Tibial artery (tissue), 4 donors: ENCODE data around the gene MT1A.

ENCODE experiments used
- DNase-seq, 2 donors: peaks; one replicate each; pipeline ENCODE4 v3.0.0-alpha.2; 2019
- H3K27ac ChIP-seq, 2 donors: fragments of 200-600 bp; sonication (generic) in 1 of 2; 1 replicate in 1 of 2; 2 replicates in 1 of 2; pipeline ENCODE4 v1.5.1; 2018 to 2019; ENCODE audit warnings: mild to moderate bottlenecking in 1 of 2
- H3K27me3 ChIP-seq, 2 donors: fragments of 200-600 bp; sonication (generic) in 1 of 2; one replicate each; pipeline versions ENCODE4 v1.5.1 to v1.6.0; 2016 to 2019
- H3K36me3 ChIP-seq, 3 donors: fragments of 200-600 bp; sonication (generic) in 2 of 3; one replicate each; pipeline ENCODE4 v1.5.1; 2016 to 2019; ENCODE audit warnings: mild to moderate bottlenecking in 2 of 3
- H3K4me1 ChIP-seq, 4 donors: fragments of 200-600 bp; sonication (generic) in 2 of 4; 1 replicate in 3 of 4; 2 replicates in 1 of 4; pipeline ENCODE4 v1.5.1; 2016 to 2019
- H3K4me3 ChIP-seq, 2 donors: fragments of 200-600 bp; sonication (generic) in 1 of 2; 1 replicate in 1 of 2; 2 replicates in 1 of 2; pipeline ENCODE4 v1.5.1; 2018 to 2019; ENCODE audit warnings: mild to moderate bottlenecking in 2 of 2
- H3K9me3 ChIP-seq, 3 donors: fragments of 200-600 bp; sonication (generic) in 1 of 3; one replicate each; pipeline ENCODE4 v1.5.1; 2016 to 2019
- intact Hi-C: fragments of 100-400 bp; cut with DNase I; formaldehyde crosslinking; loops from one replicate; pipeline ENCODE4 v1.15.0; 2023; ENCODE audit warnings: low total_unique reads
- TF ChIP-seq, protein P1 (sequence below), 2 experiments: fragments of 200-600 bp in 1 of 2; fragments of 450-650 bp in 1 of 2; IDR thresholded peaks; one replicate each; pipeline ENCODE4 v1.5.1; 2017 to 2019; ENCODE audit warnings: antibody characterized with exemption in 2 of 2, mild to moderate bottlenecking in 1 of 2, moderate library complexity in 1 of 2

Gene MT1A

DNA sequence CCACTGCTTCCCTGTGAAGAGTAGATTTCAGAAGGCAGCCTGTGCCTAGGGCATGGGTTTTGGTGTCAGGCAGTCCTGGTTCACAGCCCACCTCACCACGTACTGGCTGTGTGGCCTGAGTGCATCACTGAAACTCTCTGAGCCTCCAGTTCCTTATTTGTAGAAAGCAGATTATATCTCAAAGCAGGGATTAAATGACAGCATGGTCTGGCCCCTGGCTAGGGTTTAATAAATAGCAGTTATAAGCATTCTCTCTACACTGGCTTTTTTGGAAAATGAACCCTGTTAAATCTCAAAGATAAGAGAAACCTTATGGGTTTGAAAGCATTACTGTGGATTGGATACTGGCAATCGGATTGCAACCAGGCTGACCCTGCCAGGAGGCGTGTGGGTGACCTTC lies 8.9 kb upstream of the MT1A start:
- Histone ChIP-seq H3K9me3 (no peaks in the 10 kb centered on the region), H3K27ac (peak overlapping the region; percentile 50 to 99), H3K27me3 (no peaks in the 10 kb centered on the region), H3K36me3 (no peaks in the 10 kb centered on the region), H3K4me3 (no peak overlapping the region), H3K4me1 (peaks cover 0 to 46% (median 12%) of the 10 kb centered on the region in 4 donors)
- DNase-seq: no peak
- TF ChIP-seq, protein P1, sequence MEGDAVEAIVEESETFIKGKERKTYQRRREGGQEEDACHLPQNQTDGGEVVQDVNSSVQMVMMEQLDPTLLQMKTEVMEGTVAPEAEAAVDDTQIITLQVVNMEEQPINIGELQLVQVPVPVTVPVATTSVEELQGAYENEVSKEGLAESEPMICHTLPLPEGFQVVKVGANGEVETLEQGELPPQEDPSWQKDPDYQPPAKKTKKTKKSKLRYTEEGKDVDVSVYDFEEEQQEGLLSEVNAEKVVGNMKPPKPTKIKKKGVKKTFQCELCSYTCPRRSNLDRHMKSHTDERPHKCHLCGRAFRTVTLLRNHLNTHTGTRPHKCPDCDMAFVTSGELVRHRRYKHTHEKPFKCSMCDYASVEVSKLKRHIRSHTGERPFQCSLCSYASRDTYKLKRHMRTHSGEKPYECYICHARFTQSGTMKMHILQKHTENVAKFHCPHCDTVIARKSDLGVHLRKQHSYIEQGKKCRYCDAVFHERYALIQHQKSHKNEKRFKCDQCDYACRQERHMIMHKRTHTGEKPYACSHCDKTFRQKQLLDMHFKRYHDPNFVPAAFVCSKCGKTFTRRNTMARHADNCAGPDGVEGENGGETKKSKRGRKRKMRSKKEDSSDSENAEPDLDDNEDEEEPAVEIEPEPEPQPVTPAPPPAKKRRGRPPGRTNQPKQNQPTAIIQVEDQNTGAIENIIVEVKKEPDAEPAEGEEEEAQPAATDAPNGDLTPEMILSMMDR (IDR thresholded peaks at IDR 0.05): no peak
- intact Hi-C loops: no loop called here

DNA sequence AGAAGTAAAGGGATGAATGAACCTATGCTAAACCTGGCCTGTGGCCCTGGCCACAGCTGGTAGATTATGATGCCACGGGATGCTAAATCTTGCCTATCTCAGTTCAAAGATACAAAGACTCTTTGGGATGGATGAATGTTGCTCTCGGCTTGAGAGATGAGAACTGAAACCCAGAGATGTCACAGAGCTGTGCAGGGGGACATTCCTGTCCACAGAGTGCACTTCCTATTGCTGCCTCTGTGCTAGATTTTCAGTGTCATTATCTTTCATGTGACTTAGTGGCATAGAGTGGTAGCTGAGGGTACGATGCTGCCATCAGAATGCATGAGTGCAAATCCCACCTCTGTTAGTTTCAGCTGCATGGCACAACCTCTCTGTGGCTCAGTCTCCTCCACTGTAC lies 8.3 kb upstream of the MT1A start:
- Histone ChIP-seq H3K4me1 (peaks cover 0 to 46% (median 13%) of the 10 kb centered on the region in 4 donors), H3K4me3 (no peak overlapping the region), H3K9me3 (no peaks in the 10 kb centered on the region), H3K36me3 (no peaks in the 10 kb centered on the region), H3K27me3 (no peaks in the 10 kb centered on the region), H3K27ac (peak overlapping the region in 1 of 2 donors; percentile 99)
- intact Hi-C loops: no loop called here
- DNase-seq: no peak
- TF ChIP-seq, protein P1 (IDR thresholded peaks at IDR 0.05): no peak

DNA sequence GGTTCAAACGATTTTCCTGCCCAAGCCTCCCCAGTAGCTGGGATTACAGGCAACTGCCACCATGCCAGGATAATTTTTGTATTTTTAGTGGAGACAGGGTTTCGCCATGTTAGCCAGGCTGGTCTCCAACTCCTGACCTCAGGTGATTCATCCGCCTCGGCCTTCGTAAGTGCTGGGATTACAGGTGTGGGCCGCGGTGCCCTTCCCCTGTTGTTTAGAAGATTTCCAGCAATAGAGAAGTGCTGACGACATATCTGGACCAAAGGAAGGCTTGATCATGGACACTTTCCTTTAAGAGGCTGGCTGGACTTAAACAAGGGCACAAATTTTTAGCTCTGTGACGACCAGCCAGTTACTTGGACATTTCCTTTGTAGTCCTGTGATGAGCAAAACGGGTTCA lies 7.3 kb upstream of the MT1A start:
- DNase-seq: no peak
- Histone ChIP-seq H3K4me1 (peaks cover 0 to 53% (median 18%) of the 10 kb centered on the region in 4 donors), H3K9me3 (no peaks in the 10 kb centered on the region), H3K36me3 (no peaks in the 10 kb centered on the region), H3K27ac (peak overlapping the region; percentile 77 to 95), H3K4me3 (peak overlapping the region in 1 of 2 donors; percentile 67), H3K27me3 (no peaks in the 10 kb centered on the region)
- TF ChIP-seq, protein P1 (IDR thresholded peaks at IDR 0.05): no peak
- intact Hi-C loops: no loop called here

DNA sequence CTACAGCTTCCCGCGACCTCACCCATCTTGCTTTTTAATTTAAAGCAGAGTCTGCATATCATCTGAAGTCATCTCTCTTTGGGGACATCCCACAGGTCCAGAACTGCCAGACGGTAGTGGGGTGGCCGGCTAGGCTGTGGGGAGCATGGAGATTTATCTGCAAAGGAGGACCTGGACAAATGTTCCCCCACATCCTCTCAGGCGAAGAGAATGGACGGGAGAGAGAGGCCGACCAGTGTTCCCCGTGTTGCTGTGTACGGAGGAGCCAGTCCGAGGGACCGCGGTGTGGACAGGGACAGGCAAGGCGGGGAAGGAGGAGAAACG lies 6.7 kb upstream of the MT1A start:
- Histone ChIP-seq H3K4me1 (peaks cover 0 to 53% (median 18%) of the 10 kb centered on the region in 4 donors), H3K36me3 (no peaks in the 10 kb centered on the region), H3K27ac (peak overlapping the region; percentile 77 to 95), H3K27me3 (no peaks in the 10 kb centered on the region), H3K9me3 (no peaks in the 10 kb centered on the region), H3K4me3 (peak overlapping the region; percentile 64 to 67)
- DNase-seq: no peak
- intact Hi-C loops: no loop called here
- TF ChIP-seq, protein P1 (IDR thresholded peaks at IDR 0.05): no peak

DNA sequence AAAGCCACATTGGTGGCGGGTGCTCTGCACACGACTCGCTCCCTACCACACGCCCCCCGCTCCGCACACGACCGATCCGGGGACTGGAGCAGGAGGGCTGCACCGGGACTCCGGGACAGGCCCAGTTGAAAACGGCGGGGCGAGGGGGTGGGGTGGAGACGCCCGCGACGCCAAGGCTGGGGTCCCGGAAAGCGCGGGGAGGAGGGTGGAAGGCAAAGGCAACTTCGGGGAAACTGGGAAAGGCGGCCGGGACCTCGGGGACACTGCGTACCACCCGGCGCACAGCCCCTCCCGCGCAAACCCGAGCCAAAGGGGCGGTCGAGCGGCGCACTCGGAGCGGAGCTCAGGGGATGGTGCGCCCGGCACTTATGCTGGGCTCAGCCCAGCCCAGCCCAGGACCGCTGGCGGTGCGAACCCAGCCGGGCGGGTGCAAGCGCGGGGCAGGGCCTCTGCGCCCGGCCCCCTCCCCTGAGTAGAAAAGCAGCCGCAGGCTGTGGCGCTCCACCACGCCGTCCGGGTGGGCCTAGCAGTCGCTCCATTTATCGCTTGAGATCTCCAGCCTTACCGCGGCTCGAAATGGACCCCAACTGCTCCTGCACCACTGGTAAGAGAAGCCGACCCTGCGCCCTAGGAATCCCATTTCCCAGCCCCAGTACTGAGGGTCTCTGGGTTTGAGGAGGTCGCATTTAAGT lies 6.2 kb upstream of the MT1A start, which contains the start of gene MT1M:
Gene MT1M (plus strand): TSS at position 504 of the 692 bp plus-strand sequence. CDS start 73 bp downstream, at position 577.
- DNase-seq: peak; percentile 73 to 91
- H3K4me1 ChIP-seq: peaks cover 0 to 53% (median 18%) of the 10 kb centered on the region in 4 donors
- TF ChIP-seq, protein P1 (IDR thresholded peaks at IDR 0.05): no peak
- peak within 1 kb of the TSS; percentile 64 to 67 for H3K4me3 ChIP-seq
- H3K27me3 ChIP-seq: no peaks in the 10 kb centered on the region
- intact Hi-C loops: no loop called here
- H3K27ac ChIP-seq: peak within 1 kb of the TSS; percentile 77 to 95
- H3K36me3 ChIP-seq: no peaks in the 10 kb centered on the region
- no peaks in the 10 kb centered on the region for H3K9me3 ChIP-seq
